Amygdala (tissue), 56 donors: Measurements from ENCODE around the gene HBS1L.
A peak's percentile ranks its signal among the peaks of the same experiment; 100 is the strongest.

Experiments
- DNase-seq, 56 donors: peaks; one replicate each; lab custom pipeline; 2025; lab: John Stamatoyannopoulos, UW

The HBS1L gene

DNA sequence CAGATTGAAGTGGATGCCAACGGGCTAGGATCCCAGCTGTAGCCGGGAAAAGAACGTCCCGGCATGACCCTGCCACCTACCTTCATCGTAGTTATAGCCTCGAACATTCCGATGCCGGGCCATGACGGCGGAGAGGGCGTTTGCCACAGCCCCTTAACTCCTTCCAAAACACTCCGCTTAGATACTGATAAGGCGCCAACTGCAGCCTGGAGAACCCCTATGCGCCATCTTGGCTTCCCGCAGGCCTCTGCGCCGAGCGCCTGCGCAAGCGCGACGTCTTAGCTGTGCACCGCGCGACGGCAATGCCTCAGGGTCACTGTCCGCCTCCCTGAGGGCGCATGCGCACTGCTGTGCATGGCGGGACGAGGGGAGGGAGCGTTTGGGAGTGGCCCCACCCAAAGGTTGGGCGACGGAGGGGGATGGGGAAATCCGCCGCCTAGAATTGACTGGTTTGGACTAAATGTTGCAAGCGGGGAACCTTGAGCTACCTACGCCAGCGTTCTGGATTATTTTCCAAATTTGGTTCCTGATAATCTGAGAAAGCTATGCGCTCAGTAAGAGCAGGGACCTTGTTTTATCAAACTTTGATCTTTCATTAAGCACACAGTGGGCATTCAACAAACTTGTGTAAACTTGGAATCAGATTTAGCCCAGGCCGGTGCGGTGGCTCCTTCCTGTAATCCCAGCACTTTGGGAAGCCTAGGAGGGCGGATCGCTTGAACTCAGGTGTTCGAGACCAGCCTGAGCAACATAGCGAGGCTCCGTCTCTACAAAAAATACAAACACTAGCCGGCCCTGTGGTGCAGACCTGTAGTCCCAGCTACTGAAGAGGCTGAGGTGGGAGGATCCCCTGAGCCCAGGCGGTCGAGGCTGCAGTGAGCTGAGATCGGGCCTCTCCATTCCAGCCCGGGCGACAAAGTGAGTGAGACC, at the start of gene HBS1L:
HBS1L (minus strand) TSS at position 254 of the 930 bp plus-strand sequence; CDS start at position 123, 131 bp downstream.
- DNase-seq = peak; percentile 65 to 97 (median 92)

DNA sequence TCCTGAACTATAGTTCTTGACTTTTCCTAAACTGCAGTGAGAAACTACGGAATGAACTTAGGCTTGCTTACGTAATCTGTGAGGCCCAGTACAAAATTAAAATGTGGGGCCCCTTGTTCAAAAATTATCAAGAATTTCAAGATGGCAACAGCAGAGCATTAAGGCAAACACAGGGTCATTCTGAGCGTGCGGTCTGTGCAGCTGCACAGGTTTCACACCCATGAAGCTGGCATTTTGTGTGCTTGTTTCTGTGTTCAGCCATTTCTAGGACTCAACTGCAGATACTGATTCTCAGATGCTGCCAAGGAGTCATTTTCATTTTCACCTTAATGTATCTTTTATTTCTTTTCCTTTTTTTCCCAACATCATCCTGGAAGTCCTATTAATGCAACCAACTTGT, 49.6 kb upstream of the HBS1L start:
- no peak for DNase-seq

DNA sequence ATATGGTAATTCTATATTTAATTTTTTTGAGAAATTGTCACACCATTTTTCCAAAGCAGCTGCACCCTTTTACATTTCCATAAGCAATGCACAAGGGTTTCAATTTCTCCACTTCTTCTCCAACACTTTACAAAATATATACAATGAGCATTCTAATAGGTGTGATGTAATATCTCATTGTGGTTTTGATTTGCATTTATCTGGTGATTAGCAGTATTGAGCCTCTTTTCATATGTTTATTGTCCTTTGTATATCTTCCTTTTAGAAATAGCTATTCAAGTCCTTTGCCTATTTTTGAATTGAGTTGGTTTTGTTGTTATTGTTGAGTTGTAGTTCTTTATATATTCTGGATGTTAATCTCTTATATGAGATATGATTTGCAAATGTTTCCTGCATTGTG, 47.6 kb upstream of the HBS1L start:
- no peak for DNase-seq

DNA sequence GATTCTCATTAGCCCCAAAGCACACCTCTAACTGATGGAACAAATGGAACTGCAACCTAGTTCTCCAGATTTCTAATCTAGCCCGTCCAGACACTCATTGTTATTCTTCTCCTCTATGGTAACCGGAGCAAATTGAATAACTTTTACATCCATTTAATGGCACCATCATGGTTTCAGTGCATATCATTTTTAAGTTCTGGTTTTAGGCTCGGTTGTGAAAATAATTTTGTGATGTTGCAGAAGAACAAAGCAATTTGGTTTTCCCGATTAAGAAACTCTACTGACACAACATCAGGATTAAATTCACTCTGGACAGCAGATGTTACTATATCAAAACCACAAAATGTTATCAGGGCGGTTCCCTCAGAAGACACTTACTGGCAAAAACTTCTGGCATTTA, 42.5 kb upstream of the HBS1L start:
- DNase-seq = no peak

DNA sequence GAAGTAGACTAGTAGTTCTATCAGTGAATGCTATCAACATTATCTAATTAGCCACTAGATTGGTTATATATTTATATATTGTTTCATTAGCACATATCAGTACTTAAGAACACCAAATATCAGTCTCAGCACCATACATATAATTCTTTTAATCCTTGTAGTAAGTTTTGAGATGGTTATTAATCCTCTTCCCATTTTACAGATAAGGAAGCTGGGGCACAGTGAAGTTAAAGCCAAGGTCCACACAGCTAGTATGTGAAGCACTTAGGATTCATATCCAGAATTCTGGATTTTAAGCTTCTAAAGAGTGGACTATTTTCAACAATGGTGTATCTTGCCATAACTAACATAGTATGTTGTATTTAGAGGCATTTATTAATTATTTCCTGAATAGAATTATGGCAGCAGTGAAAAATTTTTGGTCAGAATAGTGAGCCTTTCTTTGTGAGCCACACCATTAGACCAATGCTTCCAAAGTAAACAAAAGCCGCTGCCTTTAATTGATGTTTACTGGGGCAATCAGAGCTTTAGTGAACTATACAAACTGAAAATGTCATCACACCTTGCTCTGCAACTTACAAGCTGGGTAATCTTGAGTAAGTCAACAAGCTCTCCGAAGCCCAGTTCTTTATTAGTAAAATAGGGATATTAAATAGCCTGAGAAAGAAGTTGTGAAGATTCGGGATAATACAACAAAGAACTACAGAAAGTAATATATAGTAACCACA, 41.9 kb upstream of the HBS1L start:
- DNase-seq = no peak

DNA sequence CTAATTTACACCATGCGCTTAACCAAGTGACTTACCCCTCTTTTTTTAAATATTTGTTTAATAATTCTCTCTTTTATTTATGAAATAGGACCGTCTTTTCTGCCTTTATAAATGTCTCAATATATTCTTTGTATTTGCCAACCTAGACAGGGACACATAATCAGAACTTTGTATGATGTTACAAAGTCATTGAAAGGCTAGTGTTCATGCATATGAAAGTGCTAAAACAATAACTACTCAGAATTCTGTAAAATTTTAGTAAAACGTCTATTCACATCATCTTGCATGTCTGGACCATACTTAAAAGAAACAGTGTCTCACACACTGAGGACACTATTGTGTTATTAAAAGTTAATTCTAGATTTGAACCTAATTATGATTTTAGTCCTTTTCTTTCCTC, 41.1 kb upstream of the HBS1L start:
- DNase-seq = no peak

DNA sequence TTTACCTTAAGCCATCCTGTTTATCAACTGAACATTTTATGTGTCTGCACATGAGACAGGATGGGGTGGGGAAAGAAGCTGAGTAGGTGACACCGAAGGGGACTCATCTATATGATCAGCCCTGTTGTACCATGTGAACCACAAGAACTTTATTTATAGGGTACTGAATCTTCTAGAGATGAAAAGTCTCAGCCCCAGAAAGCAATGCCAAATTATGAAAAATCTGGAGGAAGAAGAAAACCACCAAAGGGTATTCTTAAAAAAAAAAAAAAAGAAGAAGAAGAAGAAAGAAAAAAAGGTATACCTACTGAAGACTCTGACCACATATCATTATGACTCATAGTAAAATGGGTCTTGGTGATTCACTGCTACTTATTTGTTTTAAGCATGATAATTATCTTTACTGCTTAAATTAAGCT, 39.8 kb upstream of the HBS1L start:
- DNase-seq = no peak

DNA sequence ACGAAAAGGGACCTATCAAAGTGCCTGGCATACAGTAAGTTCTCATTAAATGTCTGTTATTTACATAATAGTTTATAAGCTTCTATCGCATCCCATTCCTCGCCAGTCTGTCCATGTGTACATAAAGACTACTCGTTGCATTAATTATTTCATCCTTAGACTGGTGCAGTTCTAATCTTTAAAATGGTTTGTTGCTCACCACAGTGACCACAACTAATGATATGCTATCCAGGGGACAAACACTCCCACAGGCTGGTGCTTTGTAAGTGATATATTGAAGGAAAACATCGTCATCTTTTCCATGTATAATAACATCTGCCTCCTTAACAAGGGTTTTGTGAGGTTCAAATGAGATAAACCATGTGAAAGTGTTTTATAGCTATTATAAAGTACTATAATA, 39.0 kb upstream of the HBS1L start:
- no peak for DNase-seq

DNA sequence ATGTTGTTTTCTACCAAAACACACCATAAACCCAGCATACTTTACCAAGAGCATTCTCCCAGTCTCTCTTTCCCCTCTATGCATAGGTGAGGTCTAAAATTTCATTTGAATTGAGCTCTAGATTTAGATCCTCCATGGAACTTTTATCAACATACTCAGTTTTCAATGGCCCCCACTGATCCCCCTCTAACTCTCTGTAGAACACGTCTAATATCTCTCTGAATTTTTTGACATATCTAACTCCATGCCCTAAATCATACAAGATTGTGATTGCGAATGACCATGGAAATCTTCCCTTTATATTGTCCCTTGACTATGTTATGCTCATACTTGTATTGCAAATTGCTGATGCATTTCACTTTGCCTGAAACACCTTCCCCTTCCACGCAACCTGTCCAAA, 38.1 kb upstream of the HBS1L start:
- DNase-seq = no peak

DNA sequence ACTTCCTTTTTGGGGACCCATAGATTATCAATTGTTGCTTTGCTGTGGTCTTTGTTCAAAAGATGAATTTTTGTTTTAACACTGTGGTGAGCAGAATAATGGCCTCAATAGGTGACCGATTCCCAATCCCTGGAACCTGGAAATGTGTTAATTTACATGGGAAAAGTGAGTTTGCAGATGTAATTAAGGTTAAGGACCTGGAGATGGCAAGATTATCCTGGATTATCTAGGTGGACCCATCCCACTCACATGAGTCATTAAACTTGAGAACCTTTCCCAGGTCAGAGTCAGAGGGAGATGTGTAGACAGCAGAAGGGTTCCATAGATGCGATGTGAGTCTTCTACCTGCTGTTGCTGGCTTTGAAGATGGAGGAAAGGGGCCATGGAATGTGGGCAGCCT, 36.2 kb upstream of the HBS1L start:
- no peak for DNase-seq

DNA sequence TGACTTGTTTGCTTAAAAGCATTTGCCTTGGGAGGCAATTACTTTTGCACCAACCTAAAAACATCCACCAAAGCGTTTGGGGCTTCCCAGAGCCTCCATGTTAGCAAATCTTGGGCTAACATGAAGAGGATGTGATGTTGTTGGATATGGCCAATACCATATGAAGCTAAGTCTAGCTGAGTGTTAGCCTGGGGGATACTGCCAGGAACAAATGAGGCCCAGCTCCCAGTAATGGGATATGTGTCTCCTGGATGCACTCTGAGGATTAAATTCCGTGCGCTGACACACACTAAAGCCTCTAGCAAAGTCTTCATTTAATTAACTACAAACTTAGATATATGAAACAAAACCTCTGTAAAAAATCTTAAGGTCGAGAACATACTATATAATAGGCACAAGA, 35.3 kb upstream of the HBS1L start:
- DNase-seq = no peak

DNA sequence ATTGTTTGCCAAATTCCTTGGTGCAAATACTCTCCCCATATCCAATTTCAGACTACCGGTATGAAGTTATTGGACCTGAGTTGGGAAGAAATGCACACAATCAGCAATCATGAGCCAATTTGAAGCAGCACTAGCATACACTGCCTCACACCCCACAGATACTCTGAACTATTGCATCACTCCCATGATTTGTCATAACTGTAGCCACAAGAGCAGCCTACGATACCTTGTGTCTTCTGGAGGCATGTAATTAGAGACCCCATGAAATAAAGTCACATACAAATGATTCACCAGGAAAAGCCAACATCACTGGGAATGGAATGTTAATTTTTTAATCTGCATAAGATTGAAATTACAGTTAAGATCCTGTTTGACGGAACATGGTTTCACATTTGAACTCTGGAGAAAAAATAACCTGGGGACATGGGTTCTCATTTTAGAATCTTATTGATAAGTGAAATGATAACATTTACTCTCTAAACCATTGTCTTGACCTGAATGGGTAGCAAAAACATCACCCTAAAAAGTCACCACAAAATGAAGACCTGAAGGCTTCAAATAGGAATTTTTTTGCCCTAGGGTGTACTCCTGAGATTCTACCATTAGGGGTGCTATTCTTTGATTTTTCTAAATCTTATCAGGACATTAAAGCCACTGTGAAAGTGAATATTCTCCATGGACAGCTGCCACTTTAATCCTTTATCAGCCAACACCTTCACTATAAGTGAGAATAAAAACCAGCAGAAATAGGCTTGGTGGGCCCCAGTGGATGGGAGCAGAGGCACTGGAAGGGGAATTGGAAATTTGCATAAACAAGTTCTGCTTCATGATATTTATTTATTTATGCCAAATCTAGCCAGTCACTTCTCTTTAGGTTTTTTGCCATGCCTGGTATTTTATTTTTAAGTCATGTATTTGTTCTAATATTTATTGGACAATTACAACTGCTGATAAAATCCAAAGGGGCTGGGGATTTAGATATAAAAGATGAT, 34.5 kb upstream of the HBS1L start:
- no peak for DNase-seq

DNA sequence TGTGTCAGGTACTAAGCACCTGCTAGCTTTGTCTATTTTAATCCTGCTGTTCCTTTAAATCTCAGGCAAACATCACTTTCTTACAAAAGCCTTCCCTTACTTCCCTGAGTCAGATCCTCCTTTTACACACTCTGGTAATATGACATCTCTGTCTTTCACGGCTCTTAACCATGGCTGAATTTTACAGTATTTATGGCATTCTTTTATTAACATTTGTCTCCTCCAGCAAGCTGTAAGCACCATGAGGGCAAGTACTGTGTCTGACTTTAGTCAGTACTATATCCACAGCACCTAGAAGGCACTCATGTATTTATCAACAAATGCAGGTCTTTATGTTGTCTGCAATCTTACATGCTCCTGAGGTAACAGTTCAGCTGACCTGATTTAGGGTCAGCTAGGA, 33.7 kb upstream of the HBS1L start:
- no peak for DNase-seq

DNA sequence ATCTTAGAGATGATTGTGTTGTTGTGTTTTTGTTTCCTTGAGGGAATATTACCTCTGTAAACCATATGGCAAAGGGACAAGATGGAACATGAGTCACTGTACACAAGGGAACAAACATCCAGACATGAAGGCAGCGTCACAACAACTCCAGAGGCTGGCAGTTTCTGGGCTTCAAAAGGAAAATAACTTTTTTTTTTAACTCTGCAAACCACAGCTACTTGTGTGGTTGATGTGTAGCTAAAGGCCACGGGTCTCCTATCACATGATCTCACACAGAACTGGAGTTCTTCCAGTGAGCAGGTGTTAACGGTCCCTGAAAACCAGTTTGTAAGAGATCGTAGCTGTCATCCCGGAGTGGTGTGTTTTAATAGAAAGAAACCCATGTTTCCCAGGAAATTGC, 33.2 kb upstream of the HBS1L start:
- DNase-seq = no peak

DNA sequence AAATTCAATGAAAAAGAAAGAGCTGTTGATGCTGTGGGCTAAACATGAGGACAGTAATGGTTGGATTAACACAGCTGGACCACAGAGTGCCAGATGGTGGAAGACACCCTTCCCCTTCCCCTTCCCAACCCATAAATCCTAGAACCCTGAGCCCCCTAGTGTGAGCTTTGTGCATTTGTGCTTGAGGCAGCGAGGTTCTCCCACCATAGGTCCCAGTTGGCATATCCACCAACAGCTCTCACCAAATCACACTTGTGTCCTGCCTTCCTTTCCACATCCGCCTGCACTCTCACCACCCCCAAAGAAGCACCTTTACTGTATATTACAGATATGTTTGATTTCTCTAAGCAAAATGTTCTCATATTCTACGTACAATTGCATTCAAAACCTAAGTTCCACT, 32.8 kb upstream of the HBS1L start:
- no peak for DNase-seq

DNA sequence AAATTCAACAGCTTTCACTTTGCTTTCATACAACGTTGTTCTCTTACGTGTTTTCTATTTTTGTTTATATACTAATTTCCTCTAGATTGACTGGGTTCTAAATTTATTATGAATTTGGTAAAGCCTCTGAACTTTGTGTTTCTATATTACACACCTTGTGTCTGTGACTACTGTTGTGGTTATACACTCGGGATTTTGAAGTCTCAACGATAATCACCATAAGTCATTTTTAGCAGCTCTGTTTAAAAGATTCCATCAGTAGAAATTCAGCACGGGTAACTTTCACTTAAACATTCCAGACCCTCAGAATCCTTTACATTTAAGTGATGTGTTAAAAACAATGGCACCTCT, 31.8 kb upstream of the HBS1L start:
- no peak for DNase-seq

DNA sequence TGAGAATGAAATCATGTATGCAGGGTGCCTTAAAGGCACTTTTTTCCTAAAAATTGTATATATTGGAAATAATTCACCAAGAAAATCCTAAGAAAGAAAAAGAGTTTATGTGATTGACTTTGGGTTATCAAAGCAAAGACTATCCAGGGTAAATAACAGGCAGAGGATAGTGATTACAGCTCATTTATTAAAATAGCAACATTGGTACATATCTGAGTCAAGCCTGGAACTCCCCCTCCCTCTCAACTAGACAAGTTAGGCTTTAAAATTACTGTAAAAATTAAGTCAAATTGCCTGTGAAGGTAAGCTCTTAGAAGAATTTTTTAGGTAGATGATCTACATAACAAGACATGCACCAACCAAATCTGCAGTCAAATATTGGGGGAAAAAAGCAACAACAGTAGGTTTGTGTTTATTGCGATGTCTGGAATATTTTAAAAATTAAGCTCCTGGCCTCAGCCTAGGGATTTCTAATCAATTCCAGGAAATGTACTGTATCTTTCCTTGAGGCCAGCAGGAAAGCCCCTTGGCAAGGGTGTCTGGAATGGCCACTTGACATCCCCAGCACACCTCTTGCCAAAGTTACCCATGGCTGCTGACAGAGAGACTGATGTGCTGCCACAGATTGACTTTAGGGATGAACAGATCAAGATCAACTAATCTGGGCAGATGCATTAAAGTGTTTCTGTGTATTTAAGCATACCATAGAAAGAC, 31.2 kb upstream of the HBS1L start:
- no peak for DNase-seq

DNA sequence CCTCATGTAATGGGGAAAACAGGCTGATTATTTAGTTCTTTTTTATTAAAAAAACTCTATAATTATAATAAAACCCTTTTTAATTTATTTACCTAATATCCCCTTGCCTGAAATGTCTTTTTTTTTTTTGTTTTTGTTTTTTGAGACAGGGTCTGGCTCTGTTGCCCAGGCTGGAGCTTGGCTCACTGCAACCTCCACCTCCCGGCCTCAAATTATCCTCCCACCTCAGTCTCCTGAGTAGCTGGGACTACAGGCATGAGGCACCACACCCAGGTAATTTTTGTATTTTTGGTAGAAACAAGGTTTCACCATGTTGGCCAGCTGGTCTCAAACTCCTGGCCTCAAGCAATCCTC, 30.3 kb upstream of the HBS1L start:
- no peak for DNase-seq

DNA sequence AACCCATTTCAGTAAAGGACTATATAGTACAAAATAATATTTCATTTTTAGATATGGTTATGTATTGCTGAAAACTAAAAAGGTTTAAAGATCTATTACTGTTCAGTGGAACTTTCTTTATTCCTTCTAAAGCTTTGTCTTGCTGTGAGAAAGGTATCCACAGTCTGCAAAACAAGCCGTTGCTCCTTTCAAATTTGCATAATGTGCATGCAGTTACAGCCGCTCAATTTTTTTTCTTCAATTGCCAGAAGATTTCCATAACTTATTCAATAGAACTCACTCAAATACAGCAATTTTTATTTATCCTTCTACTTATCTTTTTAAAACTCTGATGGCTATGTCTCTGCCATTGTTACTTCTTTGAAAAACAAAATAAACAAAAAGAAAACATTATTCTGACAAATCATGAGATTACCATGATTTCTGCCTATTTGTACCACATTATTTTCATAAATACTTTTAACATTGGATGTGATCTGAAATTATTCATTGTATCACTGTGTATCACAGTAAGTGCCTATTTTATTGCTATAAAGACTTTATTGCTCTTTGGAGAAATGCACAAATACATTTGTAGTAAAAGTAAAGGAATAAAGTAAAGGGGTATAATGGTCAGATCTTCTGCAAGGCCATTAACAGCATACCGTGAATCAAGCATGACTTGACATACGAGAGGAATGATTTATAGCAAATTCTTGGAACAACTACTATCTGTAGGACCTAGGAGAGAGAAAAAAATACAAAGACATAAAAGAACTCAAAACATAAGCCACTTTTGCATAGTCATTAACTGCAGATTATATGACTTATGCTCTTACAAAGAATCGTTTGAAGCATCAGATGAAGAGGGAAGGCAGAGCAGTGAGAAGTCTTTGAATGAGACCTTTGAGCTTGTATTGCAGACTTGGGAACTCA, 29.6 kb upstream of the HBS1L start:
- no peak for DNase-seq
